SK-N-SH treated with all-trans-retinoic acid at 6 μM for 48 hours (cell line): ENCODE results near the gene CRIP1.

Experiments
- ATAC-seq: fragments of 200-7000 bp; cut with Tn5 transposase; 3 replicates; pipeline ENCODE4 v1.9.1; 2020; ENCODE audit warnings: mild to moderate bottlenecking, moderate library complexity
- ARNTL ChIP-seq: fragments of 450-650 bp; formaldehyde crosslinking; IDR thresholded peaks from 2 replicates; pipeline ENCODE4 v1.5.0; 2020; ENCODE audit warnings: low read depth, mild to moderate bottlenecking, moderate library complexity, borderline replicate concordance
- BACH2 ChIP-seq: fragments of 250-450 bp; sonication (Bioruptor Pico); IDR thresholded peaks from 2 replicates; pipeline ENCODE4 v1.9.0; 2021; ENCODE audit warnings: mild to moderate bottlenecking, borderline replicate concordance
- CSDC2 ChIP-seq: fragments of 250-450 bp; sonication (Bioruptor Pico); IDR thresholded peaks from 2 replicates; pipeline ENCODE4 v1.5.0; 2020; ENCODE audit warnings: mild to moderate bottlenecking, moderate library complexity
- CSRNP3 ChIP-seq: fragments of 250-450 bp; sonication (Bioruptor Pico); IDR thresholded peaks from 2 replicates; pipeline ENCODE4 v1.5.1; 2021; ENCODE audit warnings: mild to moderate bottlenecking, moderate library complexity
- ISL1 ChIP-seq: fragments of 250-450 bp; sonication (Bioruptor Pico); IDR thresholded peaks from 2 replicates; pipeline ENCODE4 v2.1.2; 2022; ENCODE audit warnings: mild to moderate bottlenecking, moderate library complexity
- OSR1 ChIP-seq: fragments of 250-450 bp; sonication (Bioruptor Pico); IDR thresholded peaks from 2 replicates; pipeline ENCODE4 v1.8.0; 2022; ENCODE audit warnings: moderate library complexity, mild to moderate bottlenecking, inconsistent platforms
- POU6F1 ChIP-seq: fragments of 250-450 bp; sonication (Bioruptor Pico); IDR thresholded peaks from 2 replicates; pipeline ENCODE4 v1.8.0; 2021; ENCODE audit warnings: low read depth, mild to moderate bottlenecking, moderate library complexity, borderline replicate concordance
- PPARA ChIP-seq: fragments of 250-450 bp; sonication (Bioruptor Pico); IDR thresholded peaks from 2 replicates; pipeline ENCODE4 v1.5.0; 2020; ENCODE audit warnings: mild to moderate bottlenecking, borderline replicate concordance
- RARB ChIP-seq: fragments of 250-450 bp; sonication (Bioruptor Pico); IDR thresholded peaks from 2 replicates; pipeline ENCODE4 v1.8.0; 2021; ENCODE audit warnings: mild to moderate bottlenecking, moderate library complexity
- SNAI2 ChIP-seq: fragments of 250-450 bp; sonication (Bioruptor Pico); IDR thresholded peaks from 2 replicates; pipeline ENCODE4 v1.5.0; 2020; ENCODE audit warnings: mild to moderate bottlenecking, moderate library complexity
- TCF4 ChIP-seq: fragments of 250-450 bp; sonication (Bioruptor Pico); IDR thresholded peaks from 2 replicates; pipeline ENCODE4 v1.8.0; 2021; ENCODE audit warnings: mild to moderate bottlenecking, moderate library complexity, borderline replicate concordance
- ZFP3 ChIP-seq: fragments of 250-450 bp; sonication (Bioruptor Pico); IDR thresholded peaks from 2 replicates; pipeline ENCODE4 v1.5.0; 2020; ENCODE audit warnings: mild to moderate bottlenecking, moderate library complexity
- ZFP30 ChIP-seq: fragments of 450-650 bp; formaldehyde crosslinking; IDR thresholded peaks from 2 replicates; pipeline ENCODE4 v1.5.0; 2022; ENCODE audit warnings: mild to moderate bottlenecking, moderate library complexity
- ZNF565 ChIP-seq: fragments of 450-650 bp; formaldehyde crosslinking; conservative IDR thresholded peaks from 2 replicates; pipeline ENCODE4 v1.5.0; 2020; ENCODE audit warnings: low read depth, mild to moderate bottlenecking, moderate library complexity
- ZNF70 ChIP-seq: fragments of 450-650 bp; formaldehyde crosslinking; IDR thresholded peaks from 2 replicates; pipeline ENCODE4 v1.5.0; 2020; ENCODE audit warnings: mild to moderate bottlenecking, moderate library complexity
- TF ChIP-seq, protein P1 (sequence below): fragments of 250-450 bp; sonication (Bioruptor Pico); IDR thresholded peaks from 2 replicates; pipeline ENCODE4 v1.5.0; 2020; ENCODE audit warnings: mild to moderate bottlenecking, moderate library complexity
- TF ChIP-seq, protein P2 (sequence below): fragments of 250-450 bp; sonication (Bioruptor Pico); IDR thresholded peaks from 2 replicates; pipeline ENCODE4 v1.5.1; 2020; ENCODE audit warnings: low read depth, mild to moderate bottlenecking, moderate library complexity
- TF ChIP-seq, protein P3 (sequence below): fragments of 250-450 bp; sonication (Bioruptor Pico); IDR thresholded peaks from 2 replicates; pipeline ENCODE4 v1.8.0; 2020; ENCODE audit warnings: mild to moderate bottlenecking, moderate library complexity, borderline replicate concordance

CRIP1 gene

DNA sequence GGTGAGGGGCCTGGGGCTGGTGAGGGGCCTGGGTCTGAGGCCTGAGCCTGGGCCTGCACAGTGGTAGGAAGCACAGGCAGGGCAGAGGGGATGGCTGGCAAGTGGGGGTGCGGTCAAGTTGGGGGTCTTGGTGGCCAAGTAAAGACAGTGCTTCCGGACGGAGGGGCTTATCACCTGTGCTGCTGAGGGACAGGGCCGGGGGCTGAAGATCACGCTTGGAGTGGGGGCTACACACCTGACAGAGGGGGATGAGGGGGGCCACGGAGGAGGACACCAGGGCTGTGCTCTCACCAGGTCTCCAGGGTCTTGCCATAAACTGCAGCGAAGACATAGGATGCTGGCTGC is 16.6 kb downstream of the CRIP1 start:
- ATAC-seq: no peak
- no peak for TF ChIP-seq OSR1 (CRISPR knock-in tag)
- TF ChIP-seq, all 23 proteins: peak for 0

DNA sequence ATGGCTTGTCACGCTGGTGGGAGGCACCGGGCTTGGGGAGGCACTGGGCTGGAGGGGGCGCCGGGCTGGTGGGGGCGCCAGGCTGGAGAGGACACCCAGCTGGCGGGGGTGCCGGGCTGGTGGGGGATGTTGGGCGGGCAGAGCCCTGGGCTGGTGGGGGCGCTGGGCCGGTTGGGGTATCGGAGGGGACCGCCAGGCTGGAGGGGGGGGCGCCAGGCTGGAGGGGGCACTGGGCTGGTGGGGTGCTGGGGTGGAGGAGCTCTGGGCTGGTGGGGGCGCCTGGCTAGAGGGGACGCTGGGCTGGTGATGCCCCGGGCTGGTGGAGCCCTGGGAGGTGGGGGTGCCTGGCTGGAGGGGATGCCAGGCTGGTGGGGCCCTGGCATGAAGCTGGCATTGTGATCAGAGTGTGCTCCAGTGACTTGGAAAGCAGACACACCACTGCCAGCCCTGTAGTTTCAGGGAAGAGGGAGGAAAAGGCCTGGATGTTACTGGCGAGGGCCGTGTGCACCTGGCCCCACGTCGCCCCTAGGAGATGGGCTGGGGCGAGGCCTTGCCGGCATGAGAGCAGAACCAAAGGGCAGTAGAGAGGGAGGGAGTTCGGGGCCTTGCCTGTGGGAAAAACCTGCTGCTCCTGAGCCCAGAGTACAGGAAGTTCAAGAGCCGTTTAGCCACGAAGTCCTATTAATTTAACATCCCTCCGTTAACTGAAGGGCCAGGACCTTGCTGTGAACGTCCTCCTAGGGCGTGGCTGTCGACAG is 17.4 kb downstream of the CRIP1 start:
- ATAC-seq: no peak
- TF ChIP-seq ZNF70 (CRISPR knock-in tag) (no peak), TCF4 (CRISPR knock-in tag) (no peak), ZFP3 (no peak), ZNF565 (CRISPR knock-in tag) (no peak), ARNTL (CRISPR knock-in tag) (no peak), RARB (no peak), CSDC2 (CRISPR knock-in tag) (no peak)
- TF ChIP-seq, protein P1, sequence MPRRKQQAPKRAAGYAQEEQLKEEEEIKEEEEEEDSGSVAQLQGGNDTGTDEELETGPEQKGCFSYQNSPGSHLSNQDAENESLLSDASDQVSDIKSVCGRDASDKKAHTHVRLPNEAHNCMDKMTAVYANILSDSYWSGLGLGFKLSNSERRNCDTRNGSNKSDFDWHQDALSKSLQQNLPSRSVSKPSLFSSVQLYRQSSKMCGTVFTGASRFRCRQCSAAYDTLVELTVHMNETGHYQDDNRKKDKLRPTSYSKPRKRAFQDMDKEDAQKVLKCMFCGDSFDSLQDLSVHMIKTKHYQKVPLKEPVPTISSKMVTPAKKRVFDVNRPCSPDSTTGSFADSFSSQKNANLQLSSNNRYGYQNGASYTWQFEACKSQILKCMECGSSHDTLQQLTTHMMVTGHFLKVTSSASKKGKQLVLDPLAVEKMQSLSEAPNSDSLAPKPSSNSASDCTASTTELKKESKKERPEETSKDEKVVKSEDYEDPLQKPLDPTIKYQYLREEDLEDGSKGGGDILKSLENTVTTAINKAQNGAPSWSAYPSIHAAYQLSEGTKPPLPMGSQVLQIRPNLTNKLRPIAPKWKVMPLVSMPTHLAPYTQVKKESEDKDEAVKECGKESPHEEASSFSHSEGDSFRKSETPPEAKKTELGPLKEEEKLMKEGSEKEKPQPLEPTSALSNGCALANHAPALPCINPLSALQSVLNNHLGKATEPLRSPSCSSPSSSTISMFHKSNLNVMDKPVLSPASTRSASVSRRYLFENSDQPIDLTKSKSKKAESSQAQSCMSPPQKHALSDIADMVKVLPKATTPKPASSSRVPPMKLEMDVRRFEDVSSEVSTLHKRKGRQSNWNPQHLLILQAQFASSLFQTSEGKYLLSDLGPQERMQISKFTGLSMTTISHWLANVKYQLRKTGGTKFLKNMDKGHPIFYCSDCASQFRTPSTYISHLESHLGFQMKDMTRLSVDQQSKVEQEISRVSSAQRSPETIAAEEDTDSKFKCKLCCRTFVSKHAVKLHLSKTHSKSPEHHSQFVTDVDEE (CRISPR knock-in tag): no peak
- TF ChIP-seq, all 23 proteins: peak for 0

DNA sequence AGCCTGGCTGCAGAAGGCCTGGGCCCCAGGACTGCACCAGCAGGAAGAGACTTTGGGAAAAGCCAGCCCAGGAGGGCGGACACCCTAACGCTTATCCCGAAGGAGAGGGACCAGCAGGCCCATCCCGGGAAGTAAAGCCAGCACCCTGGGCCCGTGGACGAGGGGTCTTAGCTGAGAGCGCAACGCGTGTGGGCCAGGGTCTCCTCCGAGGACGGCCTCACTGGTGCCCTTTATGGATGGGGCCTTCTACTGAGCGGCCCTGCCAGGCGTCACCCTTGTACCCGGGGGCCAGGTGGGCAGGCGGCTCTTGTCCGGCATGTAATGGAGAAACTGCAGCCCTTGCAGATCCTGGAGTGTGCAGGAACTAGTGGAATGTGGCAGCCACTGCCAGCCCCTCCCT is 18.4 kb downstream of the CRIP1 start:
- TF ChIP-seq ZNF565 (CRISPR knock-in tag): no peak
- TF ChIP-seq ZFP3: no peak
- no peak for ATAC-seq

- no peak for TF ChIP-seq CSRNP3 (CRISPR knock-in tag)
- no peak for ATAC-seq
Measured at GRCh38 chr14:105507247-105507646, 20.6 kb downstream of the CRIP1 start.

DNA sequence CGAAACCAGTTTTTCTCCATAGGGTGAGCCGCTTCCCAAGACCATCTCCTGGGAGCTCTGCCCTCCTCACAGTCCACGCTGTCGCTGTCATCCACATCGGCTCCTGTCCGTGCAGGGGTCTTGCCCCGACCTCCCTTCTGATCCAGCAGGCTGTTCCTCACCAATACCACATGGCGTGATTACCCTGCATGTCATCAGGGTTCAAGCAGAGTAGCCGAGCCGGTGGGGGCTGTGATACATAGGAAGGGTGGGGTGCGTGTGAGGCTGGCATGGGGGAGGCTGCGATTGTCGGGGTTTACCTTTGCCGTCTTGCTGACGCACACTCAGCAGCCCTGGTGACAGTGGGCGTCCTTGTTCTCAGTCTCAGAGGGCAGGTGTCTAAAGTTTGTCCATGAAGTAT is 21.4 kb downstream of the CRIP1 start:
- no peak for ATAC-seq

More for the DNA sequence above, 21.4 kb downstream of the CRIP1 start:
- TF ChIP-seq POU6F1 (CRISPR knock-in tag) (no peak), ARNTL (CRISPR knock-in tag) (no peak), BACH2 (CRISPR knock-in tag) (no peak), ZNF565 (CRISPR knock-in tag) (no peak), CSRNP3 (CRISPR knock-in tag) (no peak), OSR1 (CRISPR knock-in tag) (no peak), PPARA (no peak), TCF4 (CRISPR knock-in tag) (no peak), CSDC2 (CRISPR knock-in tag) (no peak), ZFP30 (CRISPR knock-in tag) (no peak), ISL1 (CRISPR knock-in tag) (no peak), ZFP3 (no peak), SNAI2 (CRISPR knock-in tag) (no peak)
- TF ChIP-seq, protein P2, sequence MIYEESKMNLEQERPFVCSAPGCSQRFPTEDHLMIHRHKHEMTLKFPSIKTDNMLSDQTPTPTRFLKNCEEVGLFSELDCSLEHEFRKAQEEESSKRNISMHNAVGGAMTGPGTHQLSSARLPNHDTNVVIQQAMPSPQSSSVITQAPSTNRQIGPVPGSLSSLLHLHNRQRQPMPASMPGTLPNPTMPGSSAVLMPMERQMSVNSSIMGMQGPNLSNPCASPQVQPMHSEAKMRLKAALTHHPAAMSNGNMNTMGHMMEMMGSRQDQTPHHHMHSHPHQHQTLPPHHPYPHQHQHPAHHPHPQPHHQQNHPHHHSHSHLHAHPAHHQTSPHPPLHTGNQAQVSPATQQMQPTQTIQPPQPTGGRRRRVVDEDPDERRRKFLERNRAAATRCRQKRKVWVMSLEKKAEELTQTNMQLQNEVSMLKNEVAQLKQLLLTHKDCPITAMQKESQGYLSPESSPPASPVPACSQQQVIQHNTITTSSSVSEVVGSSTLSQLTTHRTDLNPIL (CRISPR knock-in tag): no peak
- TF ChIP-seq, protein P3, sequence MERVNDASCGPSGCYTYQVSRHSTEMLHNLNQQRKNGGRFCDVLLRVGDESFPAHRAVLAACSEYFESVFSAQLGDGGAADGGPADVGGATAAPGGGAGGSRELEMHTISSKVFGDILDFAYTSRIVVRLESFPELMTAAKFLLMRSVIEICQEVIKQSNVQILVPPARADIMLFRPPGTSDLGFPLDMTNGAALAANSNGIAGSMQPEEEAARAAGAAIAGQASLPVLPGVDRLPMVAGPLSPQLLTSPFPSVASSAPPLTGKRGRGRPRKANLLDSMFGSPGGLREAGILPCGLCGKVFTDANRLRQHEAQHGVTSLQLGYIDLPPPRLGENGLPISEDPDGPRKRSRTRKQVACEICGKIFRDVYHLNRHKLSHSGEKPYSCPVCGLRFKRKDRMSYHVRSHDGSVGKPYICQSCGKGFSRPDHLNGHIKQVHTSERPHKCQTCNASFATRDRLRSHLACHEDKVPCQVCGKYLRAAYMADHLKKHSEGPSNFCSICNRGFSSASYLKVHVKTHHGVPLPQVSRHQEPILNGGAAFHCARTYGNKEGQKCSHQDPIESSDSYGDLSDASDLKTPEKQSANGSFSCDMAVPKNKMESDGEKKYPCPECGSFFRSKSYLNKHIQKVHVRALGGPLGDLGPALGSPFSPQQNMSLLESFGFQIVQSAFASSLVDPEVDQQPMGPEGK: no peak
- TF ChIP-seq, all 23 proteins: peak for 0
